ENCODE data around the gene MAML3.

MAML3 gene

DNA sequence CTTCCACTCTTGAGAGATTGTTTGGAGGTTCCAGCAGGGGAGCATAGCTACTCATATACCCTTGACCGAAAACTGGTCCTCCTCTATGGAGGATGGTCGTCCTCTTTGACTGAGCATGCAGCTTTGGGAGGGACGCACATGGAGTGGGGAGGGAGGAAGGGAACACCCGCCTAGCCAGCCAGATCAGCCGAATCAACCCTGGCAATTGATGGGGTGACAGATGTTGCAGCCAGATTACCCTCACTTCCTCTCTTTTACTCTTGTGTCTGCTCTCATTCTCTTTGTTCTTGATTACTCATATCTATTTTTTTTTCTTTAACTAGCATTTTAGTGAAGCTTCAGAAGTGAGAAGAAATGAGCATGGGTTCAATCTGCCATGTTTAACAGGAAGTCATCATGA is 468.8 kb downstream of the MAML3 start:
- DNase-seq (ENCODE audit: low read depth): no peak

GRCh38 chr4:139684351-139684750 is 469.6 kb downstream of the MAML3 start:
- DNase-seq (ENCODE audit: low read depth): no peak

- no peak for DNase-seq (ENCODE audit: low read depth)
Measured at GRCh38 chr4:139682741-139683151, 471.2 kb downstream of the MAML3 start.

- DNase-seq (ENCODE audit: low read depth): no peak
Measured at GRCh38 chr4:139682309-139682708, 471.7 kb downstream of the MAML3 start.

DNA sequence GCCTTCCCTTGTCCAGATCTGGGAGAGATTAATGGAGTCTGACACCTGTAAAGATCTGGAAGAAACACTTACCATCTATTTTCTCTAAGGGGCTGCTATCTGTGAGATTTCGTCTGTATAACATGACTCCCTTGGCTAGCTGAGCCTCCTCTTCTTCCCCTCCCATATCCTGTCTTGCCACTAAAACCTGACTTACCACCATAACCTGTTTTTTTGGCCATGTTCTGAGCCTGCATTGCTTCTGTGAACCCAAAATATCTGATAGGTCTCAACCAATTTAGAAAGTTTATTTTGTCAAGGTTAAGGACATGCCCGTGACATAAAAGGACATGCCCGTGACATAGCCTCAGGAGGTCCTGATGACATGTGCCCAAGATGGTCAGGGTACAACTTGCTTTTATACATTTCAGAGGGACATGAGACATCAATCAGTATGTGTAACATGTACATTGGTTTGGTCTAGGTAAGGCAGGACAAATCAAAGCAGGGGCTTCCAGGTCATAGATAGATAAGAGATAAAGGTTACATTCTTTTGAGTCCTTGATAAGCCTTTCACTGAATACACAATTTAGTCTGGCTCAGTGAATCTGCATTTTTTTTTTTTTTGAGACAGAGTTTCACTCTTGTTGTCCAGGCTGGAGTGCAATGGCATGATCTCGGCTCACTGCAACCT is 476.9 kb downstream of the MAML3 start:
- no peak for DNase-seq (ENCODE audit: low read depth)

DNA sequence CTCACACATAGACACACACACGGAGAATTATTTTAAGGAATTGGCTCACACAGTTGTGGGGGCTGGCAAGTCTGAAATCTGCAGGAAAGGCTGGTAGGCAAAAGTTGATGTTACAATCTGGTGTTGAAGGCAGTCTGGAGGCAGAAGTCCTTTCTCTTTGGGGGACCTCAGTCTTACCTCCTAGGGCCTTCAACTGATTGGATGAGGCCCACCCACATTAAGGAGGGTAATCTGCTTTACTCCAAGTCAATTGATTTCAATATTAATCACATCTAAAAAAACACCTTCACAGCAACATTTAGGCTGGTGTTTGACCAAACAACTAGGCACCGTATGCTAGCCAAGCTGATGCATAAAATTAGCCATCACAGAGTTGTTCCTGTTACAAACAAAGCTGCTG is 477.6 kb downstream of the MAML3 start:
- no peak for DNase-seq (ENCODE audit: low read depth)

DNA sequence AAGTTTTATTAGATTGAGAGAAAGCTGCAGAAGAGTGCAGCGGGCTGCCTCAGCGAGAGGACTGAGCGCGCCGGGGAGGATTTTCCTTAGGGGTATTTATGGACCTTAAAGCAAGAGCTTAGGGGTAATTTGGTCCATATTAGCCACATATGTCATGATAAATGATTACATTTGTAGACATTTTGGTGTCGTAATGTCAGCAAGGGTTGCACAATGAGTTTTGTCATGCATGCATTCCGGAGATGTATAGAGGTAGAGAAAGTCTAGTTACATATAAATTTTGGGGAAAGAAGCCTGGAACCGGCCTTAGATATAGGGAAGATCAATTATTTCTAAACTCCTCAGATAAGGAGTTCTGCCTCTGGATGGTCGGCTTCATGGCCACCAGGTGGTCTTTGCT is 478.3 kb downstream of the MAML3 start:
- no peak for DNase-seq (ENCODE audit: low read depth)

- no peak for DNase-seq (ENCODE audit: low read depth)
Measured at GRCh38 chr4:139674875-139675550, 479.0 kb downstream of the MAML3 start.

- no peak for DNase-seq (ENCODE audit: low read depth)
Measured at GRCh38 chr4:139672732-139673131, 481.3 kb downstream of the MAML3 start.

GRCh38 chr4:139672215-139672614 is 481.8 kb downstream of the MAML3 start:
- no peak for DNase-seq (ENCODE audit: low read depth)

DNA sequence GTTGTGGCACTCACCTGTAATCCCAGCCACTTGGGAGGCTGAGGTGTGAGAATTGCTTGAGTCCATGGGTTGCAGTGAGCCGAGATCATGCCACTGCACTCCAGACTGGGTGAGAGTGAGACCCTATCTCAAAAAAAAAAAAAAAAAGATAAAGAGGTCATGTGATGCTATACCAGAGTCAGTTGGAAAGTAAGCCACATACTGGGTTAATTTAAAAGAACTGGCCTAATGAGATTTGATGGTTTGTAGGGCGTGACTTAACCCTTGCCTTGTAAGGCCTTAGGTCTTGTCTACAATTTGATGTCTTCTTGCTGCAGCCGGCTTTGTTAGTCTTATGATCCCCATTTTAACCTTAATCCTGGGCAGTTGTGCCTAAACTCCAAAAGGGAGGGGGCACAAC is 483.2 kb downstream of the MAML3 start:
- DNase-seq (ENCODE audit: low read depth): no peak

GRCh38 chr4:139669890-139670289 is 484.1 kb downstream of the MAML3 start:
- no peak for DNase-seq (ENCODE audit: low read depth)

GRCh38 chr4:139669335-139669734 is 484.6 kb downstream of the MAML3 start:
- no peak for DNase-seq (ENCODE audit: low read depth)

GRCh38 chr4:139668658-139669201 is 485.3 kb downstream of the MAML3 start:
- no peak for DNase-seq (ENCODE audit: low read depth)

- no peak for DNase-seq (ENCODE audit: low read depth)
Measured at GRCh38 chr4:139668036-139668435, 485.9 kb downstream of the MAML3 start.
